Trophoblast cell (in vitro differentiated cells and primary cell): ENCODE results near the gene ABO.
"Not testable (repeated sequence)": the region's sequence is repeated elsewhere in the genome, so short reads cannot be mapped to it uniquely, and the experiment has no call there.

ENCODE experiments used
- DNase-seq, 2 donors: peaks; one replicate each; pipeline ENCODE4 v3.0.0-alpha.2; 2016
- H2AFZ ChIP-seq: 2 replicates; pipeline ENCODE4 v1.6.1; 2013; ENCODE audit warnings: low read length, moderate library complexity, mild to moderate bottlenecking; ENCODE audit not compliant: insufficient read depth, poor library complexity
- H2AK5ac ChIP-seq: 2 replicates; pipeline ENCODE4 v1.6.1; 2013; ENCODE audit warnings: mild to moderate bottlenecking, low read length
- H2BK120ac ChIP-seq: 2 replicates; pipeline ENCODE4 v1.6.1; 2013; ENCODE audit warnings: low read length, mild to moderate bottlenecking, moderate library complexity; ENCODE audit not compliant: insufficient read depth, poor library complexity
- H2BK12ac ChIP-seq: 2 replicates; pipeline ENCODE4 v1.6.1; 2013; ENCODE audit warnings: mild to moderate bottlenecking, low read length, moderate library complexity
- H2BK5ac ChIP-seq: 2 replicates; pipeline ENCODE4 v1.6.1; 2013; ENCODE audit warnings: low read length, low read depth, moderate library complexity, mild to moderate bottlenecking; ENCODE audit not compliant: poor library complexity
- H3K14ac ChIP-seq: 2 replicates; pipeline ENCODE4 v1.6.1; 2013; ENCODE audit warnings: mild to moderate bottlenecking, low read length
- H3K18ac ChIP-seq: 2 replicates; pipeline ENCODE4 v1.6.1; 2013; ENCODE audit warnings: mild to moderate bottlenecking, low read length
- H3K23ac ChIP-seq: 2 replicates; pipeline ENCODE4 v1.6.1; 2013; ENCODE audit warnings: low read length
- H3K27ac ChIP-seq: 2 replicates; pipeline ENCODE4 v1.5.1; 2013; ENCODE audit warnings: low read depth, mild to moderate bottlenecking, inconsistent platforms, low read length, moderate library complexity
- H3K27me3 ChIP-seq: 2 replicates; pipeline ENCODE4 v1.6.1; 2013; ENCODE audit warnings: inconsistent platforms, mild to moderate bottlenecking, low read length, moderate library complexity; ENCODE audit not compliant: insufficient read depth
- H3K36me3 ChIP-seq, 2 experiments: 1 replicate in 1 of 2; 2 replicates in 1 of 2; pipeline ENCODE4 v1.6.1; 2013; ENCODE audit warnings: low read length in 2 of 2, mild to moderate bottlenecking in 2 of 2, moderate library complexity in 1 of 2; ENCODE audit not compliant: insufficient read depth in 2 of 2, control insufficient read depth in 1 of 2
- H3K4ac ChIP-seq: 2 replicates; pipeline ENCODE4 v1.6.1; 2013; ENCODE audit warnings: low read depth, mild to moderate bottlenecking, low read length, moderate library complexity
- H3K4me1 ChIP-seq, 2 experiments: 1 replicate in 1 of 2; 2 replicates in 1 of 2; pipeline ENCODE4 v1.6.1; 2013; ENCODE audit warnings: low read length in 2 of 2, mild to moderate bottlenecking in 2 of 2, moderate library complexity in 1 of 2; ENCODE audit not compliant: insufficient read depth in 2 of 2, control insufficient read depth in 1 of 2
- H3K4me2 ChIP-seq: 2 replicates; pipeline ENCODE4 v1.6.1; 2013; ENCODE audit warnings: inconsistent platforms, mild to moderate bottlenecking, low read length, moderate library complexity
- H3K4me3 ChIP-seq: 2 replicates; pipeline ENCODE4 v1.5.1; 2013; ENCODE audit warnings: mild to moderate bottlenecking, low read depth, low read length, inconsistent platforms
- H3K79me1 ChIP-seq: one replicate; pipeline ENCODE4 v1.6.1; 2013; ENCODE audit warnings: low read length
- H3K79me2 ChIP-seq: 2 replicates; pipeline ENCODE4 v1.6.1; 2013; ENCODE audit warnings: low read length, mild to moderate bottlenecking; ENCODE audit not compliant: control insufficient read depth, insufficient read depth, poor library complexity
- H3K9ac ChIP-seq: 2 replicates; pipeline ENCODE4 v1.6.1; 2013; ENCODE audit warnings: mild to moderate bottlenecking, low read length
- H3K9me3 ChIP-seq: 2 replicates; pipeline ENCODE4 v1.6.1; 2013; ENCODE audit warnings: low read depth, mild to moderate bottlenecking, control low read depth, inconsistent platforms, low read length; ENCODE audit not compliant: insufficient read depth
- H4K12ac ChIP-seq: 2 replicates; pipeline ENCODE4 v1.6.1; 2013; ENCODE audit warnings: low read depth, mild to moderate bottlenecking, low read length, moderate library complexity
- H4K8ac ChIP-seq: 2 replicates; pipeline ENCODE4 v1.6.1; 2013; ENCODE audit warnings: low read depth, mild to moderate bottlenecking, low read length, moderate library complexity
- H4K91ac ChIP-seq: one replicate; pipeline ENCODE4 v1.6.1; 2013; ENCODE audit warnings: low read depth, mild to moderate bottlenecking, low read length, moderate library complexity
- WGBS: extraction: QIAGEN DNeasy Blood & Tissue Kit; methylation state at CpG from one replicate; pipeline ENCODE4 v1.1.7; 2013; ENCODE audit warnings: missing lambda C conversion rate; ENCODE audit not compliant: insufficient read length, insufficient coverage; ENCODE audit errors: extremely low coverage; 5-methylcytosine and 5-hydroxymethylcytosine counted together

Gene ABO

GRCh38 chr9:133230514-133230913 is 44.5 kb downstream of the ABO start:
- H3K79me2 ChIP-seq, H3K36me3 ChIP-seq, H3K9ac ChIP-seq, H3K23ac ChIP-seq, H4K8ac ChIP-seq, H2AK5ac ChIP-seq, H3K27me3 ChIP-seq, H3K4ac ChIP-seq, H2BK5ac ChIP-seq, H3K27ac ChIP-seq, H3K4me3 ChIP-seq, H2BK12ac ChIP-seq, H3K79me1 ChIP-seq, H3K4me1 ChIP-seq, H3K18ac ChIP-seq, H4K12ac ChIP-seq, H3K14ac ChIP-seq, H4K91ac ChIP-seq, H3K9me3 ChIP-seq, H3K4me2 ChIP-seq, H2AFZ ChIP-seq, DNase-seq, H2BK120ac ChIP-seq: not testable (repeated sequence)
- no CpG with 5 or more reads among the region's 7 CpGs for WGBS

- Histone ChIP-seq H3K4me3 (peak overlapping the region; percentile 54), H3K36me3 (no peaks in the 10 kb centered on the region), H3K79me2 (no peaks in the 10 kb centered on the region), H2AK5ac (no peak overlapping the region), H2BK120ac (no peak overlapping the region), H3K9ac (no peak overlapping the region), H3K27me3 (no peaks in the 10 kb centered on the region), H3K4ac (no peak overlapping the region), H4K12ac (no peak overlapping the region), H3K4me1 (peaks cover 0 to 2% of the 10 kb centered on the region in 2 experiments), H2AFZ (no peak overlapping the region), H2BK12ac (no peak overlapping the region), H4K8ac (no peak overlapping the region), H2BK5ac (no peak overlapping the region), H3K9me3 (peaks cover 6% of the 10 kb centered on the region), H3K18ac (no peak overlapping the region), H3K23ac (peak overlapping the region; percentile 66), H3K27ac (no peak overlapping the region), H3K14ac (no peak overlapping the region), H3K4me2 (no peak overlapping the region), H4K91ac (no peak overlapping the region), H3K79me1 (no peaks in the 10 kb centered on the region)
- no CpG with 5 or more reads among the region's 5 CpGs for WGBS
- DNase-seq, result no peak
Measured at GRCh38 chr9:133230093-133230492, 44.9 kb downstream of the ABO start.

- H3K9me3 ChIP-seq, H2BK5ac ChIP-seq, H2AFZ ChIP-seq, H2AK5ac ChIP-seq, H3K4me3 ChIP-seq, H3K23ac ChIP-seq, DNase-seq, H4K12ac ChIP-seq, H2BK12ac ChIP-seq, H3K18ac ChIP-seq, H3K4ac ChIP-seq, H3K4me2 ChIP-seq, H3K14ac ChIP-seq, H3K27ac ChIP-seq, H4K91ac ChIP-seq, H2BK120ac ChIP-seq, H3K9ac ChIP-seq, H3K79me2 ChIP-seq, H3K27me3 ChIP-seq, H4K8ac ChIP-seq, H3K4me1 ChIP-seq, H3K36me3 ChIP-seq, H3K79me1 ChIP-seq: not testable (repeated sequence)
- no CpG with 5 or more reads among the region's 22 CpGs for WGBS
Measured at GRCh38 chr9:133228474-133229193, 46.4 kb downstream of the ABO start.

- not testable (repeated sequence) for DNase-seq, H3K4ac ChIP-seq, H2BK5ac ChIP-seq, H4K8ac ChIP-seq, H4K91ac ChIP-seq, H2BK12ac ChIP-seq, H4K12ac ChIP-seq, H3K14ac ChIP-seq, H3K4me2 ChIP-seq, H3K9ac ChIP-seq, H3K4me3 ChIP-seq, H3K79me2 ChIP-seq, H3K36me3 ChIP-seq, H3K27me3 ChIP-seq, H2AK5ac ChIP-seq, H2BK120ac ChIP-seq, H3K23ac ChIP-seq, H3K27ac ChIP-seq, H3K18ac ChIP-seq, H3K79me1 ChIP-seq, H2AFZ ChIP-seq, H3K4me1 ChIP-seq, H3K9me3 ChIP-seq
- no CpG with 5 or more reads among the region's 8 CpGs for WGBS
Measured at GRCh38 chr9:133227996-133228395, 47.0 kb downstream of the ABO start.
